H1 (cell line): Measurements from ENCODE around the gene MFAP3L. TPM values are rescaled to one million over a fixed set of nuclear protein-coding genes. Genes with fewer than 3 reads are reported as not detected.

ENCODE experiments used
- BRCA1 ChIP-seq: IDR thresholded peaks from 2 replicates; pipeline ENCODE4 v1.6.1; 2012; ENCODE audit warnings: low read depth, low read length, improper control_type of control experiment
- CBX8 ChIP-seq: fragments of 300-800, 300-1000 bp; sonication (generic); IDR thresholded peaks from 2 replicates; pipeline ENCODE4 v1.7.1; 2016; ENCODE audit warnings: low read depth, low read length, borderline replicate concordance
- RFX5 ChIP-seq: IDR thresholded peaks from 2 replicates; pipeline ENCODE4 v1.6.1; 2011; ENCODE audit warnings: low read depth, low read length, improper control_type of control experiment, borderline replicate concordance
- polyA plus RNA-seq, 7 experiments: library from polyadenylated mRNA; depleted of rRNA in 3 of 7; stranded (reverse) in 5 of 7; unstranded in 2 of 7; fragments of >200 nt in 5 of 7; fragments of 200-250 nt in 2 of 7; gene quantifications; 1 replicate in 5 of 7; 2 replicates in 1 of 7; 4 replicates in 1 of 7; pipeline versions ENCODE4 v1.2.1 to v1.2.3, GENCODE V29; 2011 to 2013; ENCODE audit warnings: missing spikeins in 2 of 7, mixed read lengths in 2 of 7
- total RNA-seq: library from RNA; stranded (reverse); fragmentation: NEBNext Ultra II Directional; extraction: Animal tissue kit (Norgen Biotek cat#: 25700); gene quantifications from 2 replicates; pipeline ENCODE4 v1.2.1, GENCODE V29; 2021

Gene MFAP3L
- total and polyA plus RNA-seq, 2 of the 8 experiments (the other 6 are each of a cell fraction or from before 2014, with no cell fraction given): 7.0 to 9.8 TPM

DNA sequence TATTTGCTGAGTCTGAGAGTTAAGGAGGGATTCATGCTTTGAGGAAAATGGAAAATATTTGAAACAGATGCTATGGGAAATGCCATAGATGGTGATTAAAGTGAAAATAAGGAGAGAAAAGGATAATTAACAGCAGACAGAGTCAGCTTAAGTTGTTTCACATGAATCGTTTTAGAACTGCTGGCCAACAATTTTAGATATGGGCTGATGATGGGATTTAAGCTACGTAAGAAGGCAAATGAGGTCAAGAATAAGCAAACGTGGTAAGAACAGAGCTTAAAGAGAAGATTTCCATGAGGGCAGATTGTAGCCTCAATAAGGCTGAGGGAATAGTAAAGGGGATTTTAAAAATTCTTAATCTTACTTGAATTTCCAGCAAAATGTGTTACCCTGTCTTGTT, 77.9 kb downstream of the MFAP3L start (continued):
- TF ChIP-seq BRCA1 (no peak), RFX5 (no peak), CBX8 (no peak)
